Hippocampal formation (tissue), 2 donors: ENCODE results near the gene FHOD1.

ENCODE experiments used
- DNase-seq, 2 donors: peaks; one replicate each; lab custom pipeline; 2025; lab: John Stamatoyannopoulos, UW

FHOD1 gene

GRCh38 chr16:67247192-67248072, at the start of gene FHOD1:
Gene FHOD1, minus strand, starts transcription at chr16:67247481. Its CDS starts 71 bp downstream, at chr16:67247410.
- peak; percentile 82 to 87 for DNase-seq

DNA sequence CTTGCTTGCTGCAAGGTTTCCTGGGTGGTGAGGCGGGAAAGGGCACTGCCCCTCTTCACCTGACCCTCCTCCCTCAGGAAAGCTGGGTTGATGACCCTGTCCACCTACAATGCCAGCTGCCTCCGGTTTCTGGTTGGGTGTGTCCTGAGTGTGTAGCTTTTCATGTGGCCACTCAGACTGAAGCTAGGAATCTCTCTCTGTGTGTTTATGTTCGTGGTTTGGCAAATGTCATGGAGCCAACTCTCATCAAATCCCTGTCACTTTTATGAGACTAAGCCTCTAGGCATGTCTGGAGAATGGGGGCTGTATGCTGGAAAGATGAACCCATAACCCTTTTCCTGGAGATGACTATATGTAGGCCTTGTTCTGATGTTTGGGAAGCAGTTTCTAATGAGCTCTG, 49.1 kb upstream of the FHOD1 start:
- no peak for DNase-seq

- no peak for DNase-seq
These were observed 47.7 kb upstream of the FHOD1 start for GRCh38 chr16:67294938-67295361.

- no peak for DNase-seq
These were observed 47.0 kb upstream of the FHOD1 start for GRCh38 chr16:67294171-67294757.

- DNase-seq, result no peak
These were observed 44.2 kb upstream of the FHOD1 start for GRCh38 chr16:67291461-67291860.

- no peak for DNase-seq
These were observed 40.7 kb upstream of the FHOD1 start for GRCh38 chr16:67287960-67288359.

DNA sequence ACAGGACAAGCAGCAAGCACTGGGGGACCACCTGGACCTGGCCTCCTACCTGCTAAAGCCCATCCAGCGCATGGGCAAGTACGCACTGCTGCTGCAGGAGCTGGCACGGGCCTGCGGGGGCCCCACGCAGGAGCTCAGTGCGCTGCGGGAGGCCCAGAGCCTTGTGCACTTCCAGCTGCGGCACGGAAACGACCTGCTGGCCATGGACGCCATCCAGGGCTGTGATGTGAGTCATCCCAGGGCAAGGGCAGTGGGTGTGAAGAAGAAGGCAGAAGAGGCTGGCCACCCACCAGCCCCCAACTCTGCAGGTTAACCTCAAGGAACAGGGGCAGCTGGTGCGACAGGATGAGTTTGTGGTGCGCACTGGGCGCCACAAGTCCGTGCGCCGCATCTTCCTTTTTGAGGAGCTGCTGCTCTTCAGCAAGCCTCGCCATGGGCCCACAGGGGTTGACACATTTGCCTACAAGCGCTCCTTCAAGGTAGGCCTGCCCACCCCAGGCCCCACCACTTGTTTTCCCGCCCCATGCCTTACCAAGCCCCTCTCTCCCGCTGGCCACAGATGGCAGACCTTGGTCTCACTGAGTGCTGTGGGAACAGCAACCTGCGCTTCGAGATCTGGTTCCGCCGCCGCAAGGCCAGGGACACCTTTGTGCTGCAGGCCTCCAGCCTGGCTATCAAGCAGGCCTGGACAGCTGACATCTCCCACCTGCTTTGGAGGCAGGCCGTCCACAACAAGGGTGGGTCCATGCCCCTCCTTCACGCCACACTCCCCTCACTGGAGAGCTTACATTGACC, 39.4 kb upstream of the FHOD1 start:
- DNase-seq, result no peak

DNA sequence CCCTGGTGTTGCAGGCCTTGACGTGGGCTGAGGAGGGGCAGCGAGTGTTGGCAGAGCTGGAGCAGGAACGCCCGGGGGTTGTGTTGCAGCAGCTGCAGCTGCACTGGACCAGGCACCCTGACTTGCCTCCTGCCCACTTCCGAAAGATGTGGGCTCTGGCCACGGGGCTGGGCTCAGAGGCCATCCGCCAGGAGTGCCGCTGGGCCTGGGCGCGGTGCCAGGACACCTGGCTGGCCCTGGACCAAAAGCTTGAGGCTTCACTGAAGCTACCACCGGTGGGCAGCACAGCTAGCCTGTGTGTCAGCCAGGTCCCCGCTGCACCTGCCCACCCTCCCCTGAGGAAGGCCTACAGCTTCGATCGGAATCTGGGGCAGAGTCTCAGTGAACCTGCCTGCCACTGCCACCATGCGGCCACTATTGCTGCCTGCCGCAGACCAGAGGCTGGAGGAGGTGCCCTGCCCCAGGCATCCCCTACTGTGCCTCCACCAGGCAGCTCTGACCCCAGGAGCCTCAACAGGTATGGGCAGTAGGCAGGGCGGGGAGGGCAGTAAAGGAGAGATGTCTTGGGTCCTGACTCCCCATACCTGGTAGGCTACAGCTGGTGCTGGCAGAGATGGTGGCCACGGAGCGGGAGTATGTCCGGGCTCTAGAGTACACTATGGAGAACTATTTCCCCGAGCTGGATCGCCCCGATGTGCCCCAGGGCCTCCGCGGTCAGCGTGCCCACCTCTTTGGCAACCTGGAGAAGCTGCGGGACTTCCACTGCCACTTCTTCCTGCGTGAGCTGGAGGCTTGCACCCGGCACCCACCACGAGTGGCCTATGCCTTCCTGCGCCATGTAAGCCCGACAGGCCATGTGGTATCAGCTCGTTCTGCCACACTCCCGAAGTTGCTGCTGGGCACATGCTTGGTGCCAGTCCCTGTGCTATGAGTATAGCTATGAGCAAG, 37.7 kb upstream of the FHOD1 start:
- DNase-seq, result no peak

- no peak for DNase-seq
These were observed 36.7 kb upstream of the FHOD1 start for GRCh38 chr16:67283826-67284555.

DNA sequence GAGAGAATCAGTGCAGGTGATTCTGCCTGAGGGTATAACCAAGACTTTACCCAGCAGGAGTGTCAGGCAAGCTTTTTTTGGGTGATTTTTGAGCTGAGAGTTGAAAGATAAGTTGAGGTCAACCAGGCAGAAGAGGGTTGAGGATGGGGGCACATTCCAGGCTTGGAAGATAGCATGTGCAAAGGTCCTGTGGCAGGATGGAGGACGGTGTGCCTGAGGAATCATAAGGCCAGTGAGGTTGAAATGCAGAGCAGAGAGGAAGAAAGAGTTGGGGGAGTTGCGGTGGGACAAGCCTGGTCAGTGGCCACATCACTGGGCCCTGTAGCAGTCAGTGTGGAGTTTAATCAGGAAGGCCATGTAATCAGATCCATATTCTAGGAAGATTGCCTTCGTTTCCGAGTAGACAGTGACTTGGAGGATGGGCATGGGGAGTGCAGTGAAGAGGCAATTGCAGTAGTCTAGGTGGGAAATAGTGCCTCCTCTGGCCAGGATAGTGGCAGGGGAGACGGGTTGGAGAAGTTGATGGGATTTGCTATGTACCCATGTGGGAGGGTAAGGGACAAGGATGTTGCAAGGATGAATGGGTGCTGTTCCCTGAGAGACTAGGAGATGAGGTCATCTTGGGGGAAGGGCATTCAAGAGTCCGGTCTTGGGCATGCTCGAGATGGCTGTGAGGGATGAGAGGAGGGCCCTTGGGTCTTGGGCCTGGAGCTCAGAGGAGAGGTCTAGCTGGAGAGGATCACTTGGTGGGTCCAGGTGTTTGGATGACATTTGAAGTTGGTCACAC, 36.0 kb upstream of the FHOD1 start:
- no peak for DNase-seq

GRCh38 chr16:67282447-67282805, 35.1 kb upstream of the FHOD1 start:
- no peak for DNase-seq

DNA sequence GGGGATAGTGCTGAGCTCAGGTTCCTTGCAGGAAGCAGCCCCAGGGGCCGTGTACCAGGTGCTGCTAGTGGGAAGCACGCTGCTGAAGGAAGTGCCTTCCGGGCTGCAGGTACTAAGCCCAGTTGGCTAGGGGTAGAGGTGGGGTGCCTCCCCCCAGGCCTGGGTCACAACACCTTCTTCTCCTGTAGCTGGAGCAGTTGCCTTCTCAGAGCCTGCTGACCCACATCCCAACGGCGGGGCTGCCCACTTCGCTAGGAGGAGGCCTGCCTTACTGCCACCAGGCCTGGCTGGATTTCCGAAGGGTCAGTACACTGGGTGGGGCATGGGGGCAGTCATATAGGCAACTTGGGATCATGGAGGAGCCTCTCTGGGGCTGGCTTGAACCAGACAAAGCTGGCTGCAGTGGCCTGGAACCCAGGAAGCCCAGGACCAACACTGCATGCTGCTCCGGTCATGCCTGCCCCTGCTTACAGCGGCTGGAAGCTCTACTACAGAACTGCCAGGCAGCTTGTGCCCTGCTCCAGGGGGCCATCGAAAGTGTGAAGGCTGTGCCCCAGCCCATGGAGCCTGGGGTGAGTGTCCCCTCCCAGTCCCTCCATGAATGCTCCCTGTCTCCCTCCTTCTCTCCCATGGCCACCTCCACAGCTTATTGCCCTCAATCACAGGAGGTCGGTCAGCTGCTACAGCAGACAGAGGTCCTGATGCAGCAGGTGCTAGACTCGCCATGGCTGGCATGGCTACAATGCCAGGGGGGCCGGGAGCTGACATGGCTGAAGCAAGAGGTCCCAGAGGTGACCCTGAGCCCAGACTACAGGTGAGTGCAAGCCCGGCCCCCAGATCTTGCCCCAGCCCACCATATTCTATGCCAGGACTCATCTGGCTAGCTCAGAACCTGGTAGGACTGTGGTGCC, 34.5 kb upstream of the FHOD1 start:
- DNase-seq, result no peak

DNA sequence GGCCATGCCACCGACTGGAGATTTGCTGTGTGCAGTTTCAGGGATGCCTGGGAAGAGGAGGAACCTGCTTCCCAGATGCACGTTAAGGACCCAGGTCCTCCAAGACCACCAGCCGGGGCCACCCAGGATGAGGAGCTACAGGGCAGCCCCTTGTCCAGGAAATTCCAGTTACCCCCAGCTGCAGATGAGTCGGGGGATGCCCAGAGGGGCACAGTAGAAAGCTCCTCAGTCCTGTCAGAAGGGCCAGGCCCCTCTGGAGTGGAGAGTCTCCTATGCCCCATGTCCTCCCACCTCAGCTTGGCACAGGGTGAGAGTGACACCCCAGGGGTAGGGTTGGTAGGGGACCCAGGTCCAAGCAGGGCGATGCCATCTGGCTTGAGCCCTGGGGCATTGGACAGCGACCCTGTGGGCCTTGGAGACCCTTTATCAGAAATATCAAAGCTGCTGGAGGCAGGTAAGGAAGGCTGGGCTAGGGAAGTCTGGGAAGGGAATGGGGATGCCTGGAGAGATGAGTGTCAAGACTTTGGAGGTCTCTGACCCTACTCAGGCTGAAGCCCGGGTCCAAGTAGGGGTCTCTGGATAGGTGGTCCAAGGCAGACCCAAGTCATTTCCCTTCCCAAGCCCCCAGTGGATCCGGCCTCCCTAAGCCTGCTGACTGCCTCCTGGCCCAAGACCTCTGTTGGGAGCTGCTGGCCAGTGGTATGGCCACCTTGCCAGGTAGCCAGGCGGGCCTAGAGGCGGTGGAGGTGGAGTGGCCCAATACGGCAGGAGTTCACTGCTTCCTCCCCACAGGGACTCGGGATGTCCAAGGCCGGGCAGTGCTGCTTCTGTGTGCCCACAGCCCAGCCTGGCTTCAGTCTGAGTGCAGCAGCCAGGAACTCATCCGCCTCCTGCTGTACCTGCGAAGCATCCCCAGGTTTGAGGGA, 33.1 kb upstream of the FHOD1 start:
- DNase-seq, result no peak

GRCh38 chr16:67279296-67280089, 32.2 kb upstream of the FHOD1 start, which contains the start of gene PLEKHG4:
Gene PLEKHG4, plus strand, starts transcription at chr16:67279532. Its CDS starts 513 bp downstream, at chr16:67280045.
- peak; percentile 0 to 24 for DNase-seq

DNA sequence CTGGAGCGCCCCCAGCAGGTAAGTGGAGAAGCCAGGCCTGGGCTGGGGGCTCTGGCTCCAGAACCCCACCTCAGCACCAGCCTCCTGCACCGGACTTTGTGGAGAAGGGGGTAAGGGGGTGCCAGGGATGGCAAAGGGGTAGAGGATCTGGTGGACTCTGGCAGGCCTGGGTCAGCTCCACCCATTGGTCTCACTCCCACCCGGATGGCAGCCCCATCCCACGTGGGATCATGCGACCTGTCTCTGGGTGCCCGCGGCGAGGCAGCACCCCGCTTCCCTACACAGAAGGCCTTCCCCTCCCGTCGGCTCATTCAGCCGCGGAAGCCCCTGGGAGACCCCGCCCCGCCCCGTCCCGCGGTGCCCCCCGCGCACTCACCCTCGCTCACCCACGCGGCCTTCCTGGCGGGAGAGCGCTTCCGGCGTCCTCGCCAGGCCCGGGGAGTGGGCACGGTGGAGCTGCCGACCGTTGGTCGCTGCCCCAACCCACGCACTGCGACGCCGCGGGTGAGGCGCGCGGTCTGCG, 31.6 kb upstream of the FHOD1 start:
- DNase-seq, result no peak

GRCh38 chr16:67277999-67278772, 30.9 kb upstream of the FHOD1 start:
- DNase-seq, result no peak
